ENCODE data around the gene RALA.

Gene RALA

GRCh38 chr7:39606941-39607340, 16.4 kb upstream of the RALA start:
- no peaks in the 10 kb centered on the region for H3K79me1 ChIP-seq (replicated peaks; ENCODE audit: low read length, poor library complexity, severe bottlenecking)
- no peaks in the 10 kb centered on the region for H3K9me3 ChIP-seq (ENCODE audit: control insufficient read depth, low read length)
- peaks cover 3% of the 10 kb centered on the region for H3K4me1 ChIP-seq (ENCODE audit: control insufficient read depth, insufficient read depth, low read depth, low read length)
- no peak overlapping the region for H3K9ac ChIP-seq (ENCODE audit: low read length)
- no peak overlapping the region for H2AK5ac ChIP-seq (ENCODE audit: low read length, severe bottlenecking)
- H2AFZ ChIP-seq (ENCODE audit: low read depth, low read length) = no peak overlapping the region
- no peak overlapping the region for H3K18ac ChIP-seq (ENCODE audit: low read depth in 1 of 2, low read length in 2 of 2)
- H3K4ac ChIP-seq (ENCODE audit: low read depth in 1 of 2, low read length in 2 of 2) = no peak overlapping the region
- no peak overlapping the region for H2BK5ac ChIP-seq (ENCODE audit: low read depth, low read length, poor library complexity, severe bottlenecking)
- no peak overlapping the region for H3K4me3 ChIP-seq (ENCODE audit: insufficient read depth in 1 of 2, low read depth in 1 of 2, low read length in 2 of 2)
- no peak overlapping the region for H2BK12ac ChIP-seq (ENCODE audit: low read length in 2 of 2)
- no peak overlapping the region for H4K8ac ChIP-seq (ENCODE audit: low read length)
- no peaks in the 10 kb centered on the region for H3K27me3 ChIP-seq (ENCODE audit: control insufficient read depth in 1 of 2, insufficient read depth in 1 of 2, low read length in 2 of 2)
- H3K4me2 ChIP-seq (ENCODE audit: low read length, poor library complexity, severe bottlenecking) = no peak overlapping the region
- no peaks in the 10 kb centered on the region for H3K36me3 ChIP-seq (ENCODE audit: control insufficient read depth in 1 of 2, insufficient read depth in 2 of 2, low read depth in 1 of 2, low read length in 2 of 2)
- H3K23ac ChIP-seq (ENCODE audit: low read length in 2 of 2) = no peak overlapping the region
- H3K27ac ChIP-seq (ENCODE audit: low read length, poor library complexity, severe bottlenecking) = no peak overlapping the region
- 100% methylated on average over 2 of the region's 2 CpGs for WGBS
- H4K91ac ChIP-seq (ENCODE audit: low read length) = no peak overlapping the region
- H3K14ac ChIP-seq (ENCODE audit: low read length in 2 of 2) = no peak overlapping the region
- no peak for DNase-seq
- H2BK15ac ChIP-seq (ENCODE audit: low read depth, poor library complexity, severe bottlenecking) = no peak overlapping the region
- H2BK120ac ChIP-seq (ENCODE audit: low read depth, low read length) = no peak overlapping the region

- WGBS = 100% methylated on average over 2 of the region's 2 CpGs
- Histone ChIP-seq H2BK12ac (ENCODE audit: low read length in 2 of 2) (no peak overlapping the region), H3K18ac (ENCODE audit: low read depth in 1 of 2, low read length in 2 of 2) (peak overlapping the region in 1 of 2 experiments; percentile 24), H3K27me3 (ENCODE audit: control insufficient read depth in 1 of 2, insufficient read depth in 1 of 2, low read length in 2 of 2) (no peaks in the 10 kb centered on the region), H3K4me1 (ENCODE audit: control insufficient read depth, insufficient read depth, low read depth, low read length) (peaks cover 3% of the 10 kb centered on the region), H3K36me3 (ENCODE audit: control insufficient read depth in 1 of 2, insufficient read depth in 2 of 2, low read depth in 1 of 2, low read length in 2 of 2) (no peaks in the 10 kb centered on the region), H3K4ac (ENCODE audit: low read depth in 1 of 2, low read length in 2 of 2) (no peak overlapping the region), H2BK15ac (ENCODE audit: low read depth, poor library complexity, severe bottlenecking) (no peak overlapping the region), H4K8ac (ENCODE audit: low read length) (no peak overlapping the region), H2AFZ (ENCODE audit: low read depth, low read length) (no peak overlapping the region), H2BK5ac (ENCODE audit: low read depth, low read length, poor library complexity, severe bottlenecking) (no peak overlapping the region), H3K4me2 (ENCODE audit: low read length, poor library complexity, severe bottlenecking) (no peak overlapping the region), H3K14ac (ENCODE audit: low read length in 2 of 2) (no peak overlapping the region), H3K9ac (ENCODE audit: low read length) (no peak overlapping the region), H3K79me1 (replicated peaks; ENCODE audit: low read length, poor library complexity, severe bottlenecking) (no peaks in the 10 kb centered on the region), H2AK5ac (ENCODE audit: low read length, severe bottlenecking) (no peak overlapping the region), H3K23ac (ENCODE audit: low read length in 2 of 2) (no peak overlapping the region), H3K27ac (ENCODE audit: low read length, poor library complexity, severe bottlenecking) (no peak overlapping the region), H3K4me3 (ENCODE audit: insufficient read depth in 1 of 2, low read depth in 1 of 2, low read length in 2 of 2) (no peak overlapping the region), H2BK120ac (ENCODE audit: low read depth, low read length) (no peak overlapping the region), H4K91ac (ENCODE audit: low read length) (no peak overlapping the region), H3K9me3 (ENCODE audit: control insufficient read depth, low read length) (no peaks in the 10 kb centered on the region)
- DNase-seq = no peak
Measured at GRCh38 chr7:39607865-39608264, 15.5 kb upstream of the RALA start.

- Histone ChIP-seq H3K27me3 (ENCODE audit: control insufficient read depth in 1 of 2, insufficient read depth in 1 of 2, low read length in 2 of 2) (no peaks in the 10 kb centered on the region), H3K23ac (ENCODE audit: low read length in 2 of 2) (no peak overlapping the region), H3K9ac (ENCODE audit: low read length) (peak overlapping the region; percentile 91), H2AK5ac (ENCODE audit: low read length, severe bottlenecking) (no peak overlapping the region), H2BK15ac (ENCODE audit: low read depth, poor library complexity, severe bottlenecking) (no peak overlapping the region), H3K36me3 (ENCODE audit: control insufficient read depth in 1 of 2, insufficient read depth in 2 of 2, low read depth in 1 of 2, low read length in 2 of 2) (no peaks in the 10 kb centered on the region), H3K9me3 (ENCODE audit: control insufficient read depth, low read length) (no peaks in the 10 kb centered on the region), H2BK120ac (ENCODE audit: low read depth, low read length) (no peak overlapping the region), H3K4me1 (ENCODE audit: control insufficient read depth, insufficient read depth, low read depth, low read length) (peaks cover 3% of the 10 kb centered on the region), H4K8ac (ENCODE audit: low read length) (no peak overlapping the region), H3K4me3 (ENCODE audit: insufficient read depth in 1 of 2, low read depth in 1 of 2, low read length in 2 of 2) (no peak overlapping the region), H3K14ac (ENCODE audit: low read length in 2 of 2) (no peak overlapping the region), H2BK5ac (ENCODE audit: low read depth, low read length, poor library complexity, severe bottlenecking) (no peak overlapping the region), H3K27ac (ENCODE audit: low read length, poor library complexity, severe bottlenecking) (no peak overlapping the region), H3K79me1 (replicated peaks; ENCODE audit: low read length, poor library complexity, severe bottlenecking) (no peaks in the 10 kb centered on the region), H3K4ac (ENCODE audit: low read depth in 1 of 2, low read length in 2 of 2) (no peak overlapping the region), H3K18ac (ENCODE audit: low read depth in 1 of 2, low read length in 2 of 2) (no peak overlapping the region), H3K4me2 (ENCODE audit: low read length, poor library complexity, severe bottlenecking) (no peak overlapping the region), H2BK12ac (ENCODE audit: low read length in 2 of 2) (no peak overlapping the region), H4K91ac (ENCODE audit: low read length) (no peak overlapping the region), H2AFZ (ENCODE audit: low read depth, low read length) (no peak overlapping the region)
- 62% methylated on average over 1 of the region's 3 CpGs for WGBS
- DNase-seq = no peak
Measured at GRCh38 chr7:39608278-39608677, 15.1 kb upstream of the RALA start.

- H3K9me3 ChIP-seq (ENCODE audit: control insufficient read depth, low read length) = no peaks in the 10 kb centered on the region
- peak overlapping the region; percentile 91 for H3K9ac ChIP-seq (ENCODE audit: low read length)
- H2BK12ac ChIP-seq (ENCODE audit: low read length in 2 of 2) = peak overlapping the region in 1 of 2 experiments; percentile 84
- peak overlapping the region; percentile 62 for H2AFZ ChIP-seq (ENCODE audit: low read depth, low read length)
- no peaks in the 10 kb centered on the region for H3K27me3 ChIP-seq (ENCODE audit: control insufficient read depth in 1 of 2, insufficient read depth in 1 of 2, low read length in 2 of 2)
- H3K23ac ChIP-seq (ENCODE audit: low read length in 2 of 2) = no peak overlapping the region
- no peak for DNase-seq
- no peak overlapping the region for H3K27ac ChIP-seq (ENCODE audit: low read length, poor library complexity, severe bottlenecking)
- H2BK5ac ChIP-seq (ENCODE audit: low read depth, low read length, poor library complexity, severe bottlenecking) = no peak overlapping the region
- no peaks in the 10 kb centered on the region for H3K36me3 ChIP-seq (ENCODE audit: control insufficient read depth in 1 of 2, insufficient read depth in 2 of 2, low read depth in 1 of 2, low read length in 2 of 2)
- H3K14ac ChIP-seq (ENCODE audit: low read length in 2 of 2) = no peak overlapping the region
- peak overlapping the region; percentile 59 to 72 for H3K18ac ChIP-seq (ENCODE audit: low read depth in 1 of 2, low read length in 2 of 2)
- WGBS = 19% methylated on average over 31 of the region's 36 CpGs
- peak overlapping the region; percentile 3 to 62 for H3K4ac ChIP-seq (ENCODE audit: low read depth in 1 of 2, low read length in 2 of 2)
- H3K79me1 ChIP-seq (replicated peaks; ENCODE audit: low read length, poor library complexity, severe bottlenecking) = no peaks in the 10 kb centered on the region
- no peak overlapping the region for H2AK5ac ChIP-seq (ENCODE audit: low read length, severe bottlenecking)
- H3K4me3 ChIP-seq (ENCODE audit: insufficient read depth in 1 of 2, low read depth in 1 of 2, low read length in 2 of 2) = peak overlapping the region; percentile 39 to 63
- no peak overlapping the region for H2BK120ac ChIP-seq (ENCODE audit: low read depth, low read length)
- peak overlapping the region; percentile 76 for H4K8ac ChIP-seq (ENCODE audit: low read length)
- peaks cover 3% of the 10 kb centered on the region for H3K4me1 ChIP-seq (ENCODE audit: control insufficient read depth, insufficient read depth, low read depth, low read length)
- no peak overlapping the region for H4K91ac ChIP-seq (ENCODE audit: low read length)
- H3K4me2 ChIP-seq (ENCODE audit: low read length, poor library complexity, severe bottlenecking) = peak overlapping the region; percentile 33
- no peak overlapping the region for H2BK15ac ChIP-seq (ENCODE audit: low read depth, poor library complexity, severe bottlenecking)
Measured at GRCh38 chr7:39609113-39609934, 14.0 kb upstream of the RALA start.
